ENCODE measurements around the gene CPNE5.
A peak's percentile ranks its signal among the peaks of the same experiment; 100 is the strongest.
"Not testable (repeated sequence)": the region's sequence is repeated elsewhere in the genome, so short reads cannot be mapped to it uniquely, and the experiment has no call there.

The CPNE5 gene

DNA sequence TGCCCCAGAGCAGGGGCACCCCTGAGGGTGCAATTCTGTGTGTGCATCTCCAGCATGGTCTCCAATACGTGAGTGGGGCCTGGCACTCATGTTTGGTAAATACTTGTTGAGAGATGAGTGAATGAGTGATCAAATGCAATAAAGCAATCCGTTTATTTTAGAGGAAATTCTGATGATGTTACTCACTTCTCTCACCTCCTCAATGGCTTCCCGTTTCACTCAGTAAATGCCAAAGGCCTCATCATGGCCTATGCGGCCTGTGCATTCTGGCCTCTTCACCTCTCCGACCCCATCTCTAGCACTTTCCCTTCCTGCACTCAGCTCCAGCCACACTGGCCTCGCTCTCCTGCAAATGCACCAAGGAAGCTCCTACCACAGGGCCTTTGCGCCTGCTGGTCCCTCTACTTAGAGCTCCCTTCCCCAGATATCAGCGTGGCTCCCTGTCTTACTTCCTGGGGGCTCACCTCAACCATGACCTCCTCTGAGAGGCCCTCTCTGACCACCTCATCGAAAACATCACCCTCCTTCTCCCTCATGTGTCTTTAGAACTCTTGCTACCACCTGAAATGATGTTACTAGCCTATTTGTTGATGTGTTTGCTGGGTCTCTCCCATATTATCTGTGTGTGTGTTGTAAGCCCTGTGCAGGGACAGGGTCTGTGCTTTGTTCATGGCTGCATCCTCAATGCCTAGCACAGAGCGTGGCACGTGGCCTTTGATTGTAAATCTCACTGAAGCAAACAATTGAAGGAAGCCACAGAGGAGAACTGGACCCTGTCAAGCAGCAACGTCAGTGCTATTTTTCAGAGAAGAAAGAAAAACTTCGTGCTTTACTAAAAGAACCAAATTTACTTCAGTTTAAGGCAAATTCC, 99.1 kb downstream of the CPNE5 start:
- DNase-seq, result no peak

GRCh38 chr6:36738108-36738507, 101.1 kb downstream of the CPNE5 start:
- DNase-seq, result no peak

DNA sequence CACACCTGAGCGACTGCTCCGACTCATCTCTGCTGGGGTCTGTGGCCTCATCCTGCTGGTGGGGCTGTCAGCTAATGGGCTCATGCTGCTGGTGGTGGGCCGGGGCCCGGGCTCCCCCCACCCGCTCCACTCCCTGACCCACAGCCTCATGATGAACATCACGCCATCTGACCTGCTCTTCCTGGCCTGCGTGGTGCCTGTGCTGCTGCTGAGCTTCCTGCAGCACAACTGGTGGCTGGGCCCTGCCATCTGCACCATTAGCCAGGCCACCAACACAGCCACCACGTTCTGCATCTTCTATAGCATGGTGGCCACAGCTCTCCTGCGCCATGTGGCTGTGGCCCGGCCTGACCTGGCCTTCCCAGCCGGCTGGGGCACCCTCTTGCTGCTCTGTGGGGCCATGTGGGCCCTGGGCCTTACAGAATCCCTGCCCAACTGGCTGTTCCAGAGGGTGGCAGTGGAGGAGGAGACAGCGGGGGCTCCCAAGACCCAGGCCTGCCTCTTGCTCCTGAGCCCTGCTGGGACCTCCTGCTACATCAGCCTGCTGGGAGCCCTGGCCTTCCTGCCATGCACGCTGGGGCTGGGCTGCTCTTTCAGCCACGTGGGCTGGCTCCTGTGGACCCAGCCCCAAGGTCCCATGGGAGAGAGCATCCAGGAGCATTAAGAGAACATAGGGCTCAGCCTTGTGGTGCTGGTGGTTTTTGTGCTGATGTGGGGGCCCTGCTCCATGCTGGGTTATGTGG, 102.0 kb downstream of the CPNE5 start:
- DNase-seq, result no peak

GRCh38 chr6:36735110-36736071, 103.9 kb downstream of the CPNE5 start:
- peak; percentile 72 for DNase-seq

DNA sequence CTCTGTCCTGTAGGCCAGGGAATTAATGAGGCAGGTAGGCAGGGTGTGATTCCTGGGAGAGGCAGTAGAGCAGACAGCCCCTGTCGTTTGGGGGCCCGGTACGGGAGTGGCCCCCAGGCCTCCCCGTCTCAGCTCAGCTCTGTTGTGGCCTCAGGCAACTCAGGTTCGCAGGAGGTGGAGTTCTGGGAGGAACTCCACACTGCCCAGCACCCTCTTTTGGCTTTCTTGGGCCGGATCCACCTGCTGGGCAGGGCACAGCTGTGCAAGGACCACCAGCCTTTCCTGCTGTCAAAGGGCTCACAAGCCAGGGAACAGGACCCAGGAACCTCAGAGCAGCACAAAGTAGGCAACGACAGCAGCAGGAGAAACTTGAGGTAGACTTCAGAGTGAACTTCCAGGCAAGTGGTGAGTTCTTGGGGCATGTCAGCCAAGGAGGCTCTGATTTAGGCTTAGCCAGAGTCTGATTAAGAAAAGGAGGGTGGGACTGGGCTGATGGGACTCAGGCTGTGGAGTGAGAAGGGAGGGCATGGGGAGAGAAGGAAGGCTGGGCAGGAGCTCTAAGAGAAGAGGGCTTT, 104.7 kb downstream of the CPNE5 start:
- no peak for DNase-seq

DNA sequence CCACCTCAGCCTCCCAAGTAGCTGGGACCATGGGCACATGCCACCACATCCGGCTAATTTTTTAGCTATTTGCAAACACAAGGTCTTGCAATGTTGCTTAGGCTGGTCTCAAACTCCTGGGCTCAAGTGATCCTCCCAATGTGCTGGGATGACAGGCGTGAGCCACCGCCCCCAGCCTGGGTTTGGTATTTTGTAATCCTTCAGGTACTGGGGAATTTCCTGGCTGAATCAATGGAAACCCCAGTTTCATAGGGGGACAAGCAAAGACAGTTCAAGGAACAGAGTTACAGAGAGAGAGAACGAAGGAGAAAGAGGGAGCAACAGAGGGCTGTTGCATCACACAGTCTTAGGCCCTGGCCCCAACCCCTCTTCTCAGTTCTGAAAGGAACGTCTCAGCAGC, 105.9 kb downstream of the CPNE5 start:
- no peak for DNase-seq

- no peak for DNase-seq
These were observed 107.5 kb downstream of the CPNE5 start for GRCh38 chr6:36731622-36732310.

GRCh38 chr6:36730424-36731380, 108.5 kb downstream of the CPNE5 start:
- DNase-seq, result no peak

- no peak for DNase-seq
These were observed 110.1 kb downstream of the CPNE5 start for GRCh38 chr6:36729161-36729524.

DNA sequence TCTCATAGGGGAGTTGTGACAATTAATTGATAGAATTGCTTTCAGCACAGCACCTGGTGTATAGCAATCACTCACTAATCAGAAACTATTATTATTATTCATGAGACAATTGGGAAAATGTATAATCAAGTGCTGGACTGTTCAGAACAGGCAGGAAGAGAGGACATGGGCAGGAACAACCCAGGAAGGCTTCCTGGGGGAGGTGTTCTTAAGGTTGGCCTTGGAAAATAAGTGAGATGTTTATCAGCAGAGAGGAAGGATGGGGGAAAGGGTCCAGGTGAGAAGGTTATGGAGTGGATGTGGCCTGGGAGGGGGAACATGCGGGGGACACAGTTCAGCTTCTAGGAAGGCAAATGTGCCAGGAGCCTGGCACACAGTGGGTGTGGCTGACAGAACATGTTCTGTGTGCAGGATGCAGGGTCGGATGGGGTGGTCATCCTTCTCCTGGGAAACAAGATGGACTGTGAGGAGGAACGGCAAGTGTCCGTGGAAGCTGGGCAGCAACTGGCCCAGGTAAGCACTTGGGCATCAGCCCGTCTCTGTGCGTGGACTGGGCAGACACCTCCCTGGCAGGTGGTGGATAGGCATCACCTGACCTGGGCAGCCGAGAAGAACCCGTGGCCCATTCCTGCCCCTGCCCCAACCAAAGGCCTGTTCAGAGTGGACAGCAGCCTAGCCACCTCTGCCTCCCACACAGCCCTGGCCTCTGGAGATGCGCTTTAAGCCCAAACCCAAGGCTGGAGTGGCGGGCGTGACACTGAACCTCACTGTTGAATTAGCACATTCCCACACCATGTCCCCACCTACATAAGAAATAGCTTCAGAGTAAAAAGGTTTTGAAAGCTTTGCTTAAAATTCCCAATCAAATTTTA, 110.7 kb downstream of the CPNE5 start:
- no peak for DNase-seq

GRCh38 chr6:36727505-36728021, 111.7 kb downstream of the CPNE5 start:
- peak; percentile 27 for DNase-seq

DNA sequence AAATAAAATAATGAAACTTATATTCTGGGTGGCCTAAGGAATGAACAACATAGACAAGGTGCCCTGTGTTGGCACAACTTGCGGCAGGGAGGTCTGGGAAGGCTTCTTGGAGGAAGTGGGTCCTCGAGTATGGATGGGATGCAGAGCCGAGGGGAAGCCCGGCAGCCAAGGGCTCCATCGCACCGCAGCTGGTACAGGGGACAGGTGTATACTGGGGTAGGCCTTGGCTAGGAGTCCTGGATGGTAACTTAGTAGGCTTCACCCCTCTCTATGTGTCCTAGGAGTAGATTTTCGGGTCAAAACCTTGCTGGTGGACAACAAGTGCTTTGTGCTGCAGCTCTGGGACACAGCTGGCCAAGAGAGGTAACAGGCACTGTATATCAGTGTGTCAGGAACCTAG, 113.7 kb downstream of the CPNE5 start:
- DNase-seq, result no peak

GRCh38 chr6:36724514-36725390, 114.5 kb downstream of the CPNE5 start:
- DNase-seq, result peak; percentile 58

- DNase-seq, result not testable (repeated sequence)
These were observed 115.3 kb downstream of the CPNE5 start for GRCh38 chr6:36723992-36724391.

DNA sequence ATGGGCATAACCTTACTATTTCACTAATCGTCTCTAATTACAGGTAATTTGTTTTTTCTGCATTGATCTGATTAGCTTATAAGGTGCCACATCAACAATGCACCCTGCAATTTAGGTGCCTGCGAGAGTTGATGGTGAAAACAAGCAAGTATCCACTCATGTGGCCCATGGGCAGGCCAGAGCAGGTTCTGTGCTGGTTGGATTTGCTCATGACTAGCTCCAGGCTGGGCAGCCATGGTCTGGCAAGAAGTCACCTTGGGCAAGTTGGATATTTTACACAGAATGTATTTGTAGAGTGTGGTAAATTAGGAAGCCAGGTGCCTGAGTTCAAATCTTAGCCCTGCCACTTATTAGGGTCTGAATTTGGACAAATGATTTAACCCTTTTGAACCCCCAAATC, 116.4 kb downstream of the CPNE5 start:
- DNase-seq, result no peak

DNA sequence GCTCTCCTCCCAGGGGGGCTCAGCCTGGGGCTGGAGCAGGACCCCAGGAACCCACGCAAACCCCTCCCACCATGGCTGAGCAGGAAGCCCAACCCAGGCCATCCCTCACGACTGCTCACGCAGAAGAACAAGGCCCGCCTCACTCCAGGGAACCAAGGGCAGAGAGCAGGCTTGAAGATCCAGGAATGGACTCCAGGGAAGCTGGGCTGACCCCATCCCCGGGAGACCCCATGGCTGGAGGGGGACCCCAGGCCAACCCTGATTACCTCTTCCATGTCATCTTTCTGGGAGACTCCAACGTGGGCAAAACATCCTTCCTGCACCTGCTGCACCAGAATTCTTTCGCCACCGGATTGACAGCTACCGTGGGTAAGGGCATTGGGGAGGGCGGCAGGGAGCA, 116.9 kb downstream of the CPNE5 start:
- DNase-seq, result no peak

DNA sequence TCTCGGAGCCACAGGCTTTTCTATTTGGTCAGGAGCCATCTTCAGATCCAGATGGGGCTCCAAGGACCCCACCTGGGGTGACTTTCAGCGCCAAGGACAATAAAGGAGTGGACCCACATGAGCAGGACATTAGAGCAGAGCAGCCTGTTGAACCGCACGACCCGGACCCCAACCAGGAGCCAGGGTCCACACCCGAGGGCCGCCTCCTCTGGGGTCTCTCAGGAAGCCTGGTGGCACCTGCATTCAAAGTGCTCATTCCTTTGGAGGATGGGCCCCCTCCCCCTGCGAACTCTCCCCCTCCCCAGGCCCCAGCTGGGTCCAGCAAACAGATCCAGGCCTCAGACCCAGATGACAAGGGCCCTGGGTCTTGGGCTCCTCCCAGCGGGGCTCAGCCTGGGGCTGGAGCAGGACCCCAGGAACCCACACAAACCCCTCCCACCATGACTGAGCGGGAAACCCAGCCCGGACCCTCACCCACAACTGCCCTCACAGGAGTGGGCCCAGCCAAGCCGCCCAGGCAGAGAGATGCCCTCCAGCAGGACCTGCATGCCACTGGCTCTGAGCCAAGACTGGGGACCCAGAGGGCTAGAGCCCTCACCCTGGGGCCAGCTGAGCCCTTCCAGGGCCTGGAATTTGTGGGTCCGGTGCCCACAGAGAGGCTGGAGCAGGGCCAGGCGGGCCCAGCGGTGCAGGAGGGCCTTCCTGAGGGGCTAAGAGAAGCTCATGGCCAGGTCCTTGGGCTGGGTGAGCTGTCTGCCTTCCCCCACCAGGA, 117.7 kb downstream of the CPNE5 start:
- DNase-seq, result no peak

Data from activated CD4-positive, alpha-beta T cell treated with anti-CD3 and anti-CD28 coated beads, Interleukin-2, amount 50 U/mL, for 16 hours (primary cell).